ENCODE data around the gene ERVFRD-1. TPM values are rescaled to one million over a fixed set of nuclear protein-coding genes. Genes with fewer than 3 reads are reported as not detected.

The ERVFRD-1 gene
- total and polyA plus RNA-seq, 2 donors from 2014 or later = 0.24 to 0.57 TPM

- FAIRE-seq = no peak
- H3K36me3 ChIP-seq (ENCODE audit: control insufficient read depth in 2 of 3, insufficient read depth in 3 of 3, low read length in 3 of 3) = no peaks in the 10 kb centered on the region
These were observed 44.2 kb downstream of the ERVFRD-1 start for GRCh38 chr6:11067348-11067747.

GRCh38 chr6:11066505-11067347, 44.8 kb downstream of the ERVFRD-1 start:
- no peak for FAIRE-seq
- no peak overlapping the region for H3K4me3 ChIP-seq (ENCODE audit: low read length in 3 of 3)
- no peaks in the 10 kb centered on the region for H3K4me1 ChIP-seq (ENCODE audit: control insufficient read depth in 2 of 3, insufficient read depth in 2 of 3, low read depth in 1 of 3, low read length in 3 of 3)
- intact Hi-C loops (cut with DNase I) = loop anchor here (10.0 kb wide), 1 partner anchor 112 kb away; no protein-coding TSS in a partner anchor
- TF ChIP-seq, protein P1, sequence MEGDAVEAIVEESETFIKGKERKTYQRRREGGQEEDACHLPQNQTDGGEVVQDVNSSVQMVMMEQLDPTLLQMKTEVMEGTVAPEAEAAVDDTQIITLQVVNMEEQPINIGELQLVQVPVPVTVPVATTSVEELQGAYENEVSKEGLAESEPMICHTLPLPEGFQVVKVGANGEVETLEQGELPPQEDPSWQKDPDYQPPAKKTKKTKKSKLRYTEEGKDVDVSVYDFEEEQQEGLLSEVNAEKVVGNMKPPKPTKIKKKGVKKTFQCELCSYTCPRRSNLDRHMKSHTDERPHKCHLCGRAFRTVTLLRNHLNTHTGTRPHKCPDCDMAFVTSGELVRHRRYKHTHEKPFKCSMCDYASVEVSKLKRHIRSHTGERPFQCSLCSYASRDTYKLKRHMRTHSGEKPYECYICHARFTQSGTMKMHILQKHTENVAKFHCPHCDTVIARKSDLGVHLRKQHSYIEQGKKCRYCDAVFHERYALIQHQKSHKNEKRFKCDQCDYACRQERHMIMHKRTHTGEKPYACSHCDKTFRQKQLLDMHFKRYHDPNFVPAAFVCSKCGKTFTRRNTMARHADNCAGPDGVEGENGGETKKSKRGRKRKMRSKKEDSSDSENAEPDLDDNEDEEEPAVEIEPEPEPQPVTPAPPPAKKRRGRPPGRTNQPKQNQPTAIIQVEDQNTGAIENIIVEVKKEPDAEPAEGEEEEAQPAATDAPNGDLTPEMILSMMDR (IDR thresholded peaks at IDR 0.05; ENCODE audit: borderline replicate concordance, extremely low read depth, insufficient read depth) = no peak
- no peak overlapping the region for H3K27ac ChIP-seq (ENCODE audit: low read depth in 2 of 2, low read length in 2 of 2)
- no peaks in the 10 kb centered on the region for H3K36me3 ChIP-seq (ENCODE audit: control insufficient read depth in 2 of 3, insufficient read depth in 3 of 3, low read length in 3 of 3)
- H3K27me3 ChIP-seq (ENCODE audit: control insufficient read depth, insufficient read depth, low read length) = no peaks in the 10 kb centered on the region
- DNase-seq = no peak
- H3K9me3 ChIP-seq (ENCODE audit: control insufficient read depth in 2 of 3, insufficient read depth in 1 of 3, low read length in 3 of 3) = no peaks in the 10 kb centered on the region
- no peak overlapping the region for H3K9ac ChIP-seq (ENCODE audit: low read length in 3 of 3)

More at GRCh38 chr6:11067348-11067747, 44.2 kb downstream of the ERVFRD-1 start:
- no peak overlapping the region for H3K4me3 ChIP-seq (ENCODE audit: low read length in 3 of 3)
- peak in 1 of 5 donors; percentile 7 for DNase-seq
- H3K4me1 ChIP-seq (ENCODE audit: control insufficient read depth in 2 of 3, insufficient read depth in 2 of 3, low read depth in 1 of 3, low read length in 3 of 3) = no peaks in the 10 kb centered on the region
- H3K27me3 ChIP-seq (ENCODE audit: control insufficient read depth, insufficient read depth, low read length) = no peaks in the 10 kb centered on the region
- H3K27ac ChIP-seq (ENCODE audit: low read depth in 2 of 2, low read length in 2 of 2) = no peak overlapping the region
- H3K9ac ChIP-seq (ENCODE audit: low read length in 3 of 3) = no peak overlapping the region
- intact Hi-C loops (cut with DNase I) = loop anchor here (10.0 kb wide), 1 partner anchor 113 kb away; no protein-coding TSS in a partner anchor
- TF ChIP-seq, protein P1 (IDR thresholded peaks at IDR 0.05; ENCODE audit: borderline replicate concordance, extremely low read depth, insufficient read depth) = no peak
- H3K9me3 ChIP-seq (ENCODE audit: control insufficient read depth in 2 of 3, insufficient read depth in 1 of 3, low read length in 3 of 3) = no peaks in the 10 kb centered on the region

DNA sequence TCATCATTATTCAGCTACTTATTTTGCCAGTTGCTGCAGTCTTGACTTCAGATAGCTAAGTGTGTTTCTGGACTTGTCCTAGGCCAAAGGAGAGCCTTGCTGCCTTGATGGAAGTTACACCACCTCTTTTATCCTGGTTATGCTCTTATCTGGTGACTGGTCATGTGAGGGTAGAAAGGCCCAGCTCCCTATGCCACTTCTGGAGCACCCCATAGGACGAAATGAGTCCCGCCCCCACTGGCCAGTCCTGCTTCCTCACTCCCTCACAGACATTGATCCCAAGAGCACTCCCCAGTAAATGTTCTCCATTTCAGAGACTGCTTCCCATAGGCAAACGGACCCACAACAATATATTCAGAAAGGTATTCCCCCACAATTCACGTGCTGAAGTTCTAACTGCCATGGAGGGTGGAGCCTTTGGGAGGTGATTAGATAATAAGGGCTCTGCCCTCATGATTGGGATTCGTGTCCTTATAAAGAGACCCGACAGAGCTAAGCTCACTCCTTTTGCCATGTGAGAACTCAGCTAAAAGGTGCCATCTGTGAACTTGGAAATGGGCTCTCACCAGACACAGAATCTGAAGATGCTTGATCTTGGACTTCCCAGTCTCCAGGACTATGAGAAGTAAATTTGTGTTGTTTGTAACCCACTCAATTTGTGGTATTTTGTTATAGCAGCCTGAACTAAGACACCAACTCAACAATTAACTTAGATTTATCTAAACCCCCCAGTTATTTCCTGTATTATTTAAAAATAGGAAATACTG, 45.9 kb downstream of the ERVFRD-1 start:
- H3K4me3 ChIP-seq (ENCODE audit: low read length in 3 of 3) = no peak overlapping the region
- H3K9me3 ChIP-seq (ENCODE audit: control insufficient read depth in 2 of 3, insufficient read depth in 1 of 3, low read length in 3 of 3) = no peaks in the 10 kb centered on the region
- no peaks in the 10 kb centered on the region for H3K4me1 ChIP-seq (ENCODE audit: control insufficient read depth in 2 of 3, insufficient read depth in 2 of 3, low read depth in 1 of 3, low read length in 3 of 3)
- TF ChIP-seq, protein P1 (IDR thresholded peaks at IDR 0.05; ENCODE audit: borderline replicate concordance, extremely low read depth, insufficient read depth) = no peak
- H3K36me3 ChIP-seq (ENCODE audit: control insufficient read depth in 2 of 3, insufficient read depth in 3 of 3, low read length in 3 of 3) = no peaks in the 10 kb centered on the region
- H3K9ac ChIP-seq (ENCODE audit: low read length in 3 of 3) = no peak overlapping the region
- no peak for FAIRE-seq
- H3K27ac ChIP-seq (ENCODE audit: low read depth in 2 of 2, low read length in 2 of 2) = no peak overlapping the region
- no peaks in the 10 kb centered on the region for H3K27me3 ChIP-seq (ENCODE audit: control insufficient read depth, insufficient read depth, low read length)
- intact Hi-C loops (cut with DNase I) = loop anchor here (10.0 kb wide), 1 partner anchor 111 kb away; no protein-coding TSS in a partner anchor
- DNase-seq = no peak

Data from kidney (tissue), 14 donors.